Measurements from ENCODE around the gene BZW2.

Gene BZW2

DNA sequence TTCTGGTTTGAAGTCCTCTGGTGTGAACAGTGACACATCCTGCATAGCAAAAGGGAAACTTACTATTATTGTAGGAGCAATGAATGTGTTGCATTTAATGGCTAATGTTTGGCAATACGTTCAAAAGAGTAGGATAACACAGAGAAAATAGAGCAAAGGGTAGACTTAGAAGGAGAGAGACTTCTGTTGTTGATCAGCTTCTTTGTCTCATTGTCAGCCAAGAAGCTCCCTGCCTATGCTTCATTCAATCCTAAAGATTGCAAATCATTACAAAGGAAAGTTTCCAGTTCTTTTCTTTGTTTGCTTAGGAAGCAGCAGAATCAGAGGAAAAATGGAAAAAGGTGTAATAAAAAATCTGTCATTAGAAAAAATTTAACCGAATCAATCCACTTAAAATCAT lies 99.7 kb downstream of the BZW2 start:
- Histone ChIP-seq H3K27ac (ENCODE audit: insufficient read depth, low read depth, low read length, poor library complexity, severe bottlenecking) (peak overlapping the region; percentile 76), H3K9me3 (ENCODE audit: control insufficient read depth, low read length) (no peaks in the 10 kb centered on the region), H3K4me1 (ENCODE audit: control insufficient read depth, insufficient read depth, low read length) (peaks cover 22% of the 10 kb centered on the region), H3K4me3 (ENCODE audit: insufficient read depth, low read depth, low read length) (no peak overlapping the region), H3K36me3 (ENCODE audit: control insufficient read depth, insufficient read depth, low read length) (no peaks in the 10 kb centered on the region), H3K27me3 (ENCODE audit: control insufficient read depth, insufficient read depth, low read length, poor library complexity, severe bottlenecking) (no peaks in the 10 kb centered on the region)
- WGBS, 2 experiments, result 0% methylated on average over 1 of the region's 2 CpGs

DNA sequence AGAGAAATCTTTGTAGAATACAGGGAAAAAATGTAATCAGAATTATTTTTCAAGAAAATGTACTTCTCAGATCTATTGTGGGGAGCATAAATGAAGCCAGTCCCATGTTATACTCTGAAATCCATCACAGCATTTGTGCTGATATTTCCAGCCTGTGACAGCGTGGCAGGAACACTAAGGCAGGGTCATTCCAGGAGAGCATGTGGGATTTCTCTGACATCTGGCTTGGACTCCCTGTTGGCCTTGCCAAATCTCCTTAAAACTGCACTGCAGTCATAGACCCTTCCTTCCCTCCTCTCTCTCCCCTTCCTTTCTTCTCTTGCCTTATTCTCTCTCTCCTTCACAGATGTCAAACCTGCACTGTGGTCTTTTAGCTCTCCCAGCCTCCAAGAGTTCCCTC lies 101.1 kb downstream of the BZW2 start:
- H3K9me3 ChIP-seq (ENCODE audit: control insufficient read depth, low read length), result no peaks in the 10 kb centered on the region
- H3K27ac ChIP-seq (ENCODE audit: insufficient read depth, low read depth, low read length, poor library complexity, severe bottlenecking), result no peak overlapping the region
- peaks cover 22% of the 10 kb centered on the region for H3K4me1 ChIP-seq (ENCODE audit: control insufficient read depth, insufficient read depth, low read length)
- WGBS, 2 experiments, result 85 to 91% methylated on average over 1 of the region's 1 CpG
- H3K36me3 ChIP-seq (ENCODE audit: control insufficient read depth, insufficient read depth, low read length), result no peaks in the 10 kb centered on the region
- no peak overlapping the region for H3K4me3 ChIP-seq (ENCODE audit: insufficient read depth, low read depth, low read length)
- no peaks in the 10 kb centered on the region for H3K27me3 ChIP-seq (ENCODE audit: control insufficient read depth, insufficient read depth, low read length, poor library complexity, severe bottlenecking)

DNA sequence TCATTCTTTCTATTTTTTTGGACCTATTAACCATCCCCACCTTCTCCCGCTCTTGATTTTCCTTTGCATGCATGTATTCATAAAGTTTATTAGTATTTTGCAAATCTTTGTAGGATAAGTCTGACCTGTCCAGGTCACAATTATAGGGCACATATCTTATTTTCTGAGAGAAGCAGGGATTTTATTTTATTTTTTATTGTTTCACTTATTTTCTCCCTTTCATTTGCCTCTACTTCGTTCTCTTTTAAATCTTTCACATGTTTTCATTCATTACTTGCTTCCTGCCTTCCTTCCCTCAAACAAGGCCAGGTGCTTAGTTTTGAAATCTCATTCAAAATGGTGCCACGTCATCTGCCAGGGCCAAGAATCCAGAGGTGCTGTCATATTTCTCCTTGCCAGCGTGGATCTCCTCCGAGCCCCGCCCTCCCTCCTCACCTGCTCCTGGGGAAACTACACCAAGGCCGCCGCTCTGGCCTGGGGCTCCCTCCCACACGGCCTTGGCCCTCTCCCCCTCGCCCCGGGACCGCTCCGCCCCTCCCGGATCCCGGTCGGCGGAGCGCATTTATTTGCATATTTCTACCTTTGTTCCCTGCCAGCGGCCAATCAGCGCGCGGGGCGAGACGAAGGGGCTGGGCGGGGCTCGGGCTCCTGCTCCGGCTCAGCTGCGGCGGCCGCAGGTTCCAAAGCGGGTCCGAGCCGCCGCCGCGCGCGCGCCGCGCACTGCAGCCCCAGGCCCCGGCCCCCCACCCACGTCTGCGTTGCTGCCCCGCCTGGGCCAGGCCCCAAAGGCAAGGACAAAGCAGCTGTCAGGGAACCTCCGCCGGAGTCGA lies 107.3 kb downstream of the BZW2 start, which contains the start of gene TSPAN13:
Gene TSPAN13 (plus strand): TSS at position 654 of the 830 bp plus-strand sequence. CDS start 213 bp downstream, outside the sequence.
- peak within 1 kb of the TSS; percentile 82 for H3K27ac ChIP-seq (ENCODE audit: insufficient read depth, low read depth, low read length, poor library complexity, severe bottlenecking)
- H3K4me1 ChIP-seq (ENCODE audit: control insufficient read depth, insufficient read depth, low read length), result peaks cover 6% of the 10 kb centered on the region
- WGBS, 2 experiments, result 1 to 3% methylated on average over 47 to 48 of the region's 48 CpGs
- no peaks in the 10 kb centered on the region for H3K9me3 ChIP-seq (ENCODE audit: control insufficient read depth, low read length)
- H3K27me3 ChIP-seq (ENCODE audit: control insufficient read depth, insufficient read depth, low read length, poor library complexity, severe bottlenecking), result peaks cover 11% of the 10 kb centered on the region
- H3K4me3 ChIP-seq (ENCODE audit: insufficient read depth, low read depth, low read length), result peak within 1 kb of the TSS; percentile 86
- no peaks in the 10 kb centered on the region for H3K36me3 ChIP-seq (ENCODE audit: control insufficient read depth, insufficient read depth, low read length)

DNA sequence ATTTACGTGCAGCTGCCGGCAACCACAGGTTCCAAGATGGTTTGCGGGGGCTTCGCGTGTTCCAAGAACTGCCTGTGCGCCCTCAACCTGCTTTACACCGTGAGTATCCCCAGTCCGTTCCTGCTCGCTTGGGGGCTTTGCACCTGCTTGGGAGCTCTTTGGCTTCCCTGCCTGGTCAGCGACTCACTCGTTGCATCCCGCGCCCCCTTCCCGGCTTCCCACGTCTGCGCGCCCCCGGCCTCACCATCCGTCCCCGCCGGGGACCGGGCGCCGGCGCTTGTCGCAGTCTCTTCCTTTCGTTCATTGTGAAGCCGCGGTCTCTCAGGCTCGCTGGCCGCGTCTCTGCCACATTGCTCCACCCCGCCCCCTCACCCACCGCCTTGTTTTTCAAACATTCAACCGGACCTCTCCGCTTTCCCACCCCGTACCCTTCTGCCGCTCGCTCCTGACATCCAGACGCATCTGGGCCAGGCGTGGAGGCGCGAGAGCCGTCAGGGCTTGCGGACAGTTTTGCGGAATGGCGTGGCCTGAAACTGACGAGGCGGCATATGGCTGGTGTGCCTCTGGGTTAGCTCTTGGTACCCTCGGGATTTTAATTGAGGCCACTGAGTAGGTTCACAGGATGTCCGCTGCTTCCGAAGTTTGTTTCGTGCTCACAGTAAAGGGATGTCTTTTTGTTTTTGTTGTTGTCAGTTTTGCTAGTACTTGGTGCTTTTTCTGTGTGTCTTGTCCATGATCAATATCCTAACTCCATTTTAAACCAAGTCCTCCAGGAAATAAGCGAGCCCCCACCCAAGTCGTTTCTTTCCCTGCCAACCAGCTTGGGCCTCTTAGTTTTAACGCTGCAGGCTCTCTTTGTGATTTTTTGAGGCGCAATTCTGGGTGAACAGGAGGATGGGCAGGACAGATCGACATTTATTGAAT lies 108.2 kb downstream of the BZW2 start:
- WGBS, 2 experiments, result 2 to 3% methylated on average over 57 to 58 of the region's 58 CpGs
- no peaks in the 10 kb centered on the region for H3K36me3 ChIP-seq (ENCODE audit: control insufficient read depth, insufficient read depth, low read length)
- H3K4me3 ChIP-seq (ENCODE audit: insufficient read depth, low read depth, low read length), result peak overlapping the region; percentile 86
- H3K27me3 ChIP-seq (ENCODE audit: control insufficient read depth, insufficient read depth, low read length, poor library complexity, severe bottlenecking), result peaks cover 11% of the 10 kb centered on the region
- no peaks in the 10 kb centered on the region for H3K9me3 ChIP-seq (ENCODE audit: control insufficient read depth, low read length)
- peaks cover 6% of the 10 kb centered on the region for H3K4me1 ChIP-seq (ENCODE audit: control insufficient read depth, insufficient read depth, low read length)
- peak overlapping the region; percentile 82 for H3K27ac ChIP-seq (ENCODE audit: insufficient read depth, low read depth, low read length, poor library complexity, severe bottlenecking)

DNA sequence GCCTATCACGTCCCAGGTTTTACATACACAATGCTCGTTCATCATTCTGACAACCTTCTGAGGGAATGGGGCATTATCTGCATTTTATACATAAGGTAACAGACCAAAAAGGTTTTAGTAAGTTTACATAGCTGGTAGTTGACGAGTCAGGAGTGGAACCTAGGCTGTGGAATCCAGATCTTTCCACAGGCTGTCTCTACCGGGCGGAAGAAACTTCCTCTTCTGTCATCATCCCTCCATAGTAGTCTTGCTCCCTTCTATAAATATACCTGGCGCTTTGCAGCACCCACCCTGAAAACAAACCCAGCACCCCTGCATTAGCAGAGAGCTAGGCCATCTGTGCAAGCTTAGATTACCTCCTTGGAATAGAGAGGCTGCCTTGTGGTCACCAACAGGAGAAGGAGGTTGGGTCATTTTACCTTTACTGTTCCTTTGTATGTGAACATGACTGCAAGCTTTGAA lies 108.9 kb downstream of the BZW2 start:
- Histone ChIP-seq H3K36me3 (ENCODE audit: control insufficient read depth, insufficient read depth, low read length) (no peaks in the 10 kb centered on the region), H3K27me3 (ENCODE audit: control insufficient read depth, insufficient read depth, low read length, poor library complexity, severe bottlenecking) (peaks cover 11% of the 10 kb centered on the region), H3K9me3 (ENCODE audit: control insufficient read depth, low read length) (no peaks in the 10 kb centered on the region), H3K4me1 (ENCODE audit: control insufficient read depth, insufficient read depth, low read length) (peaks cover 6% of the 10 kb centered on the region), H3K27ac (ENCODE audit: insufficient read depth, low read depth, low read length, poor library complexity, severe bottlenecking) (no peak overlapping the region), H3K4me3 (ENCODE audit: insufficient read depth, low read depth, low read length) (peak overlapping the region; percentile 86)
- WGBS, 2 experiments, result 47 to 50% methylated on average over 6 of the region's 6 CpGs

DNA sequence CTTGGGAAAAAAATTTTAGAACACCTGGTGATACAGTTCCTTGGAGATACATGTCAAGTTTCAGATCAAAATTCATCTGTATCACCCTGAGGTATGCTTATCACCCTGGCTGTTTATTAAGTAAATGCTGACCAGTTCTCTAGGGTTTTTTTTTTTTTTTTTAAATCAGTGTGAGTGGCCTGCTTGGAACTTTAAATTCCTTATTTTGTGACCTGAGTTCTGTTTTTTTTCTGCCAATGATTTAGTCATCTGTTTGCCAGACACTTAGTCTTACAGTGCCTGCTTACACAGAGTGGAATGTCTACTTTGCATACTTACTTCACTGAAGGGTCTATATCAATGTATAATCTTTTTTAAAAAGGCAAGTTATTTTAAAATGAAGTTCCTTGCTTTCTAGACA lies 109.4 kb downstream of the BZW2 start:
- no peak overlapping the region for H3K4me3 ChIP-seq (ENCODE audit: insufficient read depth, low read depth, low read length)
- no peak overlapping the region for H3K27ac ChIP-seq (ENCODE audit: insufficient read depth, low read depth, low read length, poor library complexity, severe bottlenecking)
- H3K27me3 ChIP-seq (ENCODE audit: control insufficient read depth, insufficient read depth, low read length, poor library complexity, severe bottlenecking), result peaks cover 11% of the 10 kb centered on the region
- no peaks in the 10 kb centered on the region for H3K36me3 ChIP-seq (ENCODE audit: control insufficient read depth, insufficient read depth, low read length)
- no peaks in the 10 kb centered on the region for H3K9me3 ChIP-seq (ENCODE audit: control insufficient read depth, low read length)
- peaks cover 6% of the 10 kb centered on the region for H3K4me1 ChIP-seq (ENCODE audit: control insufficient read depth, insufficient read depth, low read length)

Data from ectodermal cell (in vitro differentiated cells).